Measurements from ENCODE around the gene OLFML2B.

GRCh38 chr1:162028726-162029125, 5.1 kb upstream of the OLFML2B start:
- TF ChIP-seq CTCF (IDR thresholded peaks at IDR 0.05; ENCODE audit: low read depth, low read length, poor library complexity, severe bottlenecking), result no peak
- no peak for TF ChIP-seq EZH2phosphoT487 (IDR thresholded peaks at IDR 0.05; ENCODE audit: borderline replicate concordance, low read length)
